Activated T-cell treated with anti-CD3 and anti-CD28 coated beads, Interleukin-2, amount 50 U/mL, for 72 hours (primary cell): ENCODE measurements around the gene IFNL3. TPM values are rescaled to one million over a fixed set of nuclear protein-coding genes. Genes with fewer than 3 reads are reported as not detected.

Source experiments
- ATAC-seq, 2 donors: fragments of 150-1000 bp; cut with Tn5 transposase; replicated peaks in 1 of 2; 2 replicates each; pipeline ENCODE4 v1.10.0; 2021; ENCODE audit warnings: moderate library complexity in 2 of 2, mild to moderate bottlenecking in 1 of 2
- DNase-seq, 2 donors: peaks; one replicate each; pipeline ENCODE4 v3.0.0; 2021 to 2022; ENCODE audit warnings: mixed read lengths in 1 of 2
- H3K27ac Mint-ChIP-seq: one replicate; pipeline ENCODE4 v1.8.0; 2022; ENCODE audit warnings: mild to moderate bottlenecking, moderate library complexity, mixed read lengths
- H3K27me3 Mint-ChIP-seq: one replicate; pipeline ENCODE4 v1.8.0; 2022; ENCODE audit warnings: low read depth, mixed read lengths
- H3K36me3 Mint-ChIP-seq, 2 donors: one replicate each; pipeline ENCODE4 v1.8.0; 2022; ENCODE audit warnings: mixed read lengths in 2 of 2, mild to moderate bottlenecking in 1 of 2; ENCODE audit not compliant: insufficient read depth in 2 of 2
- H3K4me1 Mint-ChIP-seq: one replicate; pipeline ENCODE4 v1.8.0; 2022; ENCODE audit warnings: low read depth, mixed read lengths
- H3K4me3 Mint-ChIP-seq, 2 donors: one replicate each; pipeline ENCODE4 v1.8.0; 2022; ENCODE audit warnings: mild to moderate bottlenecking in 2 of 2, mixed read lengths in 2 of 2, moderate library complexity in 2 of 2
- H3K9me3 Mint-ChIP-seq, 2 donors: one replicate each; pipeline ENCODE4 v1.8.0; 2022; ENCODE audit warnings: mixed read lengths in 2 of 2
- total RNA-seq, 2 donors: library from RNA; stranded (reverse); gene quantifications; one replicate each; pipeline ENCODE4 v1.2.3, GENCODE V29; 2022

The IFNL3 gene
- total RNA-seq, 2 donors from 2014 or later: 0.53 TPM; not detected in 1

DNA sequence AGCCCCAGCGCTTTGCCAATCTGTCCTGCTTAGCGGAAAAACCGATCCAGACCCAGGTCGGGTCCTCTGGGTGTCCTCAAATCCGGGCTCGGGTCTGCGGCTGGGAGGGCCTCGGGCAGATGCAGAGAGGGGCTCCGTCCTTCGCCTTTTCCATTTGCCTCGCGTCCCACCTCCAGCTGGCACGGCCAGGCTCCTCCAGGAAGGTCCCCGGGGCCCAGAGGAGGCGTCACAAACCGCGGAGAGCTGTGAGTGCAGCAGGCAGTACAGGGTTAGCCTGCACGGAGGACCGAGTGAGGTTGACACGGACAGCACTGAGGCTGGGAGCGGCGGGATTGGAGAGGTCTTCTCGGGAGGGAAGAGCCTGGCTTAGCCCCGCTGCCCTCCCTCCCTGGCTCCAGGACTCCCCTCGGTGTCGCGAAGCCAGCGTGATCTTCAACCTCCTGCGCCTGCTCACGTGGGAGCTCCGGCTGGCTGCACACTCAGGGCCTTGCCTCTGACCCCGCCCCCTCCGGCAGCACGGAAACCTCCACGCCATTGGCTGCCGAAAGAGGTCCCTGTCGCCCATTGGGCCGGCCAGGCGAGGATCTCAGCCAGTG, 20.6 kb upstream of the IFNL3 start:
- ATAC-seq (no peak), DNase-seq (peak in 1 of 2 donors; percentile 4)
- peaks cover 4% of the 10 kb centered on the region for H3K4me1 Mint-ChIP-seq
- no peaks in the 10 kb centered on the region for H3K9me3 Mint-ChIP-seq
- H3K27me3 Mint-ChIP-seq: peaks cover 50% of the 10 kb centered on the region
- H3K36me3 Mint-ChIP-seq: peaks cover 0 to 3% of the 10 kb centered on the region in 2 donors
- no peak overlapping the region for H3K27ac Mint-ChIP-seq
- peak overlapping the region in 1 of 2 donors; percentile 35 for H3K4me3 Mint-ChIP-seq

DNA sequence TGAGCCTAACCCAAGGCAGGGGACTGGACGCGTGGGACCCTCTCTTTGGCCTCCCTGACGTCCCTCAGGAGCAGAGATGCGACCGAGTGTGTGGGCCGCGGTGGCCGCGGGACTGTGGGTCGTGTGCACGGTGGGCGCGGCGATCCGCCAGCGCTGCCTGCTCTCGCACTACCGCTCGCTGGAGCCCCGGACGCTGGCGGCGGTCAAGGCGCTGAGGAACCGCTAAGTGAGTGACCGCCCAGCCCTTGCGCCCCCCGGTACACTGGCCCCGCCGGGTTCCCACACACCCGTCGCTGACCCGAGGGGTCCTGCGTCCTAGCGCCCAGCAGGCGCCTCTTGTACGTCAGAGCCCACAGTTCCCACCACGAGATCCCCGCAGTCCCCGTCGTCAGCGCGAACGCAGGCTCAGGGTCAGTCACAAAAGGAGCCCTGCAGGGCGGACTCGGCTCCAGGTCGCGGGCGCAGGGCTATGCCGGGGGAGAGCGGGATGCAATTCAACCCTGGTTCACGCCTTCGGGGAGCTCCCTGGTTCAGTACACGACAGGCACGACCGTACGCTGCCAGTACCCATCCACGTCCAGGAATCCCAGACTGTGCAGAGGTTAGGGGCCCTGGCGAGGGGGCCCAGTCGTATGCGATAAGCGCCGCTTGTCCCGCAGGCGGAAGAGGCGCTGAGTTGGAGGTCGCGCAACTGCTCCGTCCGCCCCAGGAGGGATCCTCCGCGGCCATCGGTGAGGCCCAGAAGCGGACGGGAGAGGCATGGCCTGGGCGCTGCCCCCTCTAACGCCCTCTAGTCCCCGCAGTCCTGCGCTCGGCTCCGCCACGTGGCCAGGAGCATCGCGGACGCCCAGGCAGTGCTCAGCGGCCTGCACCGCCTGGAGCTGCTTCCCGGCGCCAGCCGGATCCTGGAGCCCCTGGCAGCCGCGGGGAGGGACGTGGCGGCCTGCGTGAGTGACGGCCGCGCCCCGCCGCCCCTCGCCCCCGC, 19.8 kb upstream of the IFNL3 start:
- H3K4me3 Mint-ChIP-seq: peak overlapping the region in 1 of 2 donors; percentile 40
- peaks cover 46% of the 10 kb centered on the region for H3K27me3 Mint-ChIP-seq
- H3K36me3 Mint-ChIP-seq: peaks cover 0 to 3% of the 10 kb centered on the region in 2 donors
- peaks cover 4% of the 10 kb centered on the region for H3K4me1 Mint-ChIP-seq
- H3K27ac Mint-ChIP-seq: no peak overlapping the region
- ATAC-seq (no peak), DNase-seq (no peak)
- H3K9me3 Mint-ChIP-seq: no peaks in the 10 kb centered on the region

DNA sequence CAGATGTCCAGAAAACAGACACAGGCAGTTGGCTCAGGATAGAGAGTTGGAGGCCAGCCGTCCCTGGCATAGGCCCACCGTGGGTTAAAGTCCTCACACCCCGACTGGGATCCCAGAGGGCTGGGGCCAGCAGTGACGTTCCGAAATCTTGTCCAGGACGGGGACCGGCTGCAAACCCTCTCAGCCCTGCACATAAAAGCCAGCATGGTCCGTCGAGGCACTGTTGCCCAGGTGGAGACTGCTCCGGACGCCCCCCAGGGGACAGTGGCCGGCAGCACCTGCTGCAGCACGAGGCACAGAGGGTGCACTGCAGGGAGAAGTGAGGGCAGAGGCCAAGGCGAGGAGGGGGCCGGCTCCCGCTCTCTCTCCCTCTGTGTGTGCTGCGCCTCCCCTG, 19.1 kb upstream of the IFNL3 start:
- ATAC-seq (no peak), DNase-seq (no peak)
- H3K27ac Mint-ChIP-seq: no peak overlapping the region
- peaks cover 40% of the 10 kb centered on the region for H3K27me3 Mint-ChIP-seq
- H3K9me3 Mint-ChIP-seq: no peaks in the 10 kb centered on the region
- peaks cover 4% of the 10 kb centered on the region for H3K4me1 Mint-ChIP-seq
- peaks cover 0 to 3% of the 10 kb centered on the region in 2 donors for H3K36me3 Mint-ChIP-seq
- peak overlapping the region in 1 of 2 donors; percentile 21 for H3K4me3 Mint-ChIP-seq

DNA sequence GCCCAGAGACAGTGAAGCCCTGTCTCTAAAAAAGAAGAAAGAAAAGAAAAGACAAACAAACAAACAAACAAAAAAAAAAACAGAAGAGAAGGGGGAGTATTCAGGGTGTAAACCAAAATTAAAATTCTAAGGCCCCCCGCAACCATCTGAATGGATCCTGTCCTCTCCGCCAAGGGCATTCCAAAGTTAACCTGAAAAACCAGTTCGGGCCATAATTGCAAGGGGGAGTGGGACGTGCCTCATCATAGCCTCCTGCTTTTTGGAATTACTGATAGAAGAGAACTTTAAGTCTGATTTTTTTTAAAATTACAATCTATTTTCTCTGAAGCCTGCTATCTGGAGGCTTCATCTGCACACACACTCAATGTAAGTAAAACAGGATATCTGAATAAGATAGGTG, 17.7 kb upstream of the IFNL3 start:
- Mint-ChIP-seq H3K4me3 (no peak overlapping the region), H3K27me3 (peaks cover 35% of the 10 kb centered on the region), H3K36me3 (peaks cover 0 to 3% of the 10 kb centered on the region in 2 donors), H3K4me1 (peaks cover 13% of the 10 kb centered on the region), H3K27ac (no peak overlapping the region), H3K9me3 (no peaks in the 10 kb centered on the region)
- ATAC-seq (no peak), DNase-seq (no peak)

DNA sequence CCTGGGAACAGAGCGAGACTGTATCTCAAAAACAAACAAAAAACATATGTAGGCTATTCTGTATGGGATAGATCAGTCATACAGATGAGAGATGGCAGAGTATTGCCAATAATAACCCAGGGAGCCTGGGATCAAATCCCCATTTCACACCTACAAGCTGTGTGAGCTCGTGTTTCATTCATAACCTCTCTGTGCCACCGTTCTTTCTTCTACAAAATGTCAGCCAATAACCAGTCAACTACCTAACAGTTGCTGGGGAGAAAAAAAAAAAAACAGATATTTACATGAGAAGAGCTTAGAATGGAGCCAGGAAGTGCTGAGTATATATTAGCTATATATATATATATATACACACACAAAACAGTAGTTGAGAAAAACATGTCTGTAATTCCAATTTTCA, 16.9 kb upstream of the IFNL3 start:
- peaks cover 35% of the 10 kb centered on the region for H3K27me3 Mint-ChIP-seq
- ATAC-seq: no peak
- DNase-seq: no peak
- no peak overlapping the region for H3K27ac Mint-ChIP-seq
- no peak overlapping the region for H3K4me3 Mint-ChIP-seq
- peaks cover 0 to 3% of the 10 kb centered on the region in 2 donors for H3K36me3 Mint-ChIP-seq
- H3K9me3 Mint-ChIP-seq: no peaks in the 10 kb centered on the region
- H3K4me1 Mint-ChIP-seq: peaks cover 13% of the 10 kb centered on the region

DNA sequence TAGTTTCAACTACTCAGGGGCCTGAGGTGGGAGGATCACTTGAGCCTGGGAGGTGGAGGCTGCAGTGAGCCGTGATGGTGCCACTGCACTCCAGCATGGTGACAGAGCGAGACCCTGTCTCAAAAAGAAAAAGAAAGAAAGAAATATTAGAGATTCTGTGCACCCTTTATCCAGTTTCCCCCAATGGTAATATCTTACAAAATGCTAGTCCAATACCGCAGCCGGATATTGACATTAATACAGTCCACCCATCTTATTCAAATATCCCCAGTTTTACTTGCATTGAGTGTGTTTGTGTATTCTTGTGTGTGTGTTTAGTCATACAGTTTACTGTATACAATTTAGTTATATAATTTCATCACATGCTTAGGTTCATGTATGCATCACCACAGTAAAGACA, 12.4 kb upstream of the IFNL3 start:
- Mint-ChIP-seq H3K9me3 (no peaks in the 10 kb centered on the region), H3K27ac (no peak overlapping the region), H3K4me1 (peaks cover 15% of the 10 kb centered on the region), H3K4me3 (no peak overlapping the region), H3K36me3 (no peaks in the 10 kb centered on the region), H3K27me3 (peaks cover 10% of the 10 kb centered on the region)
- DNase-seq (no peak), ATAC-seq (no peak)

DNA sequence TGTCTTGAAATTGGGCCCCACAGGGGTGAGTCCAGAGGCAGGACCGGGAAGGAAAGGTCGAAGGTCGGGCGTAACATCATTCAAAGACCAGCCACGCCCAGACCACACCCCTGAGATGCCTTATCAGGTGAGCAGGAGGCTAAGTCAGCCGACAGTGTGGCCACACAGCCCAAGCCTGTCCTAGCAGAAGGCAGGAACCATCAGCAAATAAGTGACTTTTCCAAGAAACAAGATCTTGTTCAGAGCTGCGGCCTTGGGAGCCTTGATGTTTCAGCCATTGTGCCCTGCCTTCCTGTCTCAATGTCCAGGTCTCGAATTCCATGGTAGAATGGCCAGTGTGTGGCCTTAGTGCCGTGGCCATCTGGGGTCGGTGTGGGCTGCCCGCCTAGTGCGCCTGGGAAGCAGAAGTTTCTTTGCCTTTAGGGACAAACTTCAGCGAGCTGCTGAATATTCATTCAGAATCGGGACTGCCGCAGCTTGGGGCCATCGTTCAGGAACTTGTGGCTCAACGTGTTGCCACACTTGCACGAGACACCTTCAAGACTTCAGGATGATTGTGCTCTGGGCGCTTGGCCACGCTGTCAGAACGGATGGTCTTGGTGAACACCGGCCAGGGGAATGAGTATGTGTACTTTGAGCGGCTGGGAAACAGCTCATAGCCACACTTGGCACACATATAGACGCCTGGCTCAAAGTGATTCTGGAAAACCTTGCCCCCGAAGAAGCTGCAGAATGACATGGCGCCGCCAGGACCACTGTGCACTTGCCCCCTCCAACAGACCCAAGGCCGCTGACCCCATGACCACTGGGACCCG, 9.9 kb upstream of the IFNL3 start:
- ATAC-seq (no peak), DNase-seq (no peak)
- H3K4me1 Mint-ChIP-seq: peaks cover 21% of the 10 kb centered on the region
- no peaks in the 10 kb centered on the region for H3K9me3 Mint-ChIP-seq
- H3K4me3 Mint-ChIP-seq: no peak overlapping the region
- no peak overlapping the region for H3K27ac Mint-ChIP-seq
- no peaks in the 10 kb centered on the region for H3K27me3 Mint-ChIP-seq
- no peaks in the 10 kb centered on the region for H3K36me3 Mint-ChIP-seq

DNA sequence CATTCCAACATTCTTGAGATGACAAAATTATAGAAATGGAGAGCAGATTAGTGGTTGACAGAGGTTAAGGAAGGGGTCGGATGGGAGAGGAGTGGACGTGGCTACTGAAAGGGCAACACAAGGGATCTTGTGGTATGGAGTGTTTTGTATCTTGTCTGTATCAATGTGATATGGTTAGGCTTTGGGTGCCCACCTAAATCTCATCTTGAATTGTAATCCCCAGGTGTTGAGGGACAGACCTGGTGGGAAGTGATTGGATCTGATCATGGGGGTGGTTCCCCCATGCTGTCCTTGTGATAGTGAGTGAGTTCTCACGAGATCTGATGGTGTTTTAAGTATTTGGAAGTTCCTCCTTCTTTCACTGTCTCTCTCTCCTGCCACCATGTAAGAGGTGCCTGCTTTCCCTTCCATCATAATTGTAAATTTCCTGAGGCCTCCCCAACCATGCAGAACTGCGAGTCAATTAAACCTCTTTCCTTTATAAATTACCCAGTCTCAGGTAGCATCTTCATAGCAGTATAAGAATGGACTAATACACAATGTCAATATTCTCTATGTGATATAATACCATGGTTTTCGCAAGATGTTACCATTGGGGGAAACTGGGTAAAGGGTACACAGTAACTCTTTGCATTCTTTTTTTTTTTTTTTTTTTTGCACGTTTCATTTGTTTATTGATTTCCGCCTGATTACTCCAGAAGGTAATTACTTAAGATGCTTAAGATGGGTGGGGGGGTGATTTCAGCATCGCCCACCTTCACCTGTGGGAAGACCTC, 8.8 kb upstream of the IFNL3 start:
- peaks cover 20% of the 10 kb centered on the region for H3K4me1 Mint-ChIP-seq
- no peaks in the 10 kb centered on the region for H3K36me3 Mint-ChIP-seq
- no peaks in the 10 kb centered on the region for H3K9me3 Mint-ChIP-seq
- DNase-seq: no peak
- ATAC-seq: no peak
- H3K4me3 Mint-ChIP-seq: no peak overlapping the region
- no peak overlapping the region for H3K27ac Mint-ChIP-seq
- peaks cover 7% of the 10 kb centered on the region for H3K27me3 Mint-ChIP-seq

DNA sequence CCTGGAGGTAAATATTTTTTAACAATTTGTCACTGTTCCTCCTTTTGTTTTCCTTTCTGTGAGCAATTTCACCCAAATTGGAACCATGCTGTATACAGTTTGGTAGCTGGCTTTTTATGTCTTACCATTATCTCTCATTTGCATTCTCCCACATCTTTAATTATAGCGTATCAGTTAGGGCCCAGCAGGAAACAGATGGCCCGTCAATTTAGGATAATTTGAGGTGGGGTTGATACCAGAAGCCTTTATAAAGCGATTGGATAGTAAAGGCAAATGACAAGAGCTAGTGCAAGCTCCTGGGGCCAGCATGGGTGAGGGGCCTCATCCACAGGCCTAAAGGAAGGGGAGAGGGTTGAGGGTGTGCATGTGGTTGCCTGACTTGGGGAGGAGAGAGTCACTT, 7.7 kb upstream of the IFNL3 start:
- DNase-seq (no peak), ATAC-seq (no peak)
- Mint-ChIP-seq H3K9me3 (no peaks in the 10 kb centered on the region), H3K4me1 (peaks cover 12% of the 10 kb centered on the region), H3K27me3 (peaks cover 7% of the 10 kb centered on the region), H3K36me3 (no peaks in the 10 kb centered on the region), H3K27ac (no peak overlapping the region), H3K4me3 (no peak overlapping the region)

DNA sequence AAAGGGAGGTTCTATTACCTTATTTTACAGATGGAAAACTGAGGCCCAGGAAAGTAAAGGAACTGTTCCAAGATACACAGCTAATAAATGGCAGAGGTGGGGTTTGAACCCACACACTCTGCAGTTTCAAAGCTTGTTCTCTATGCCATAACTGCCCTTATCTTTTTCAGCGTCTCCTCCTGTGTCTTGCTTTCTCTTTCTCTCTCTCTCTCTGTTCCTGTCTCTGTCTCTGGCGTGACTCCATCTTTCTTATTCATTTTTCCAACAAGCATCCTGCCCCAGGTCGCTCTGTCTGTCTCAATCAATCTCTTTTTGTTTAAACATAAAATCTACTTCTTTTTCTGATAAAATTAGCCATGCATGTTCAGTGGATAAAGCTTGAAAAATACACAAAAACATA, 7.0 kb upstream of the IFNL3 start:
- H3K27ac Mint-ChIP-seq: no peak overlapping the region
- no peak for ATAC-seq
- no peaks in the 10 kb centered on the region for H3K9me3 Mint-ChIP-seq
- peaks cover 12% of the 10 kb centered on the region for H3K4me1 Mint-ChIP-seq
- H3K27me3 Mint-ChIP-seq: peaks cover 7% of the 10 kb centered on the region
- no peak for DNase-seq
- no peak overlapping the region for H3K4me3 Mint-ChIP-seq
- H3K36me3 Mint-ChIP-seq: no peaks in the 10 kb centered on the region

DNA sequence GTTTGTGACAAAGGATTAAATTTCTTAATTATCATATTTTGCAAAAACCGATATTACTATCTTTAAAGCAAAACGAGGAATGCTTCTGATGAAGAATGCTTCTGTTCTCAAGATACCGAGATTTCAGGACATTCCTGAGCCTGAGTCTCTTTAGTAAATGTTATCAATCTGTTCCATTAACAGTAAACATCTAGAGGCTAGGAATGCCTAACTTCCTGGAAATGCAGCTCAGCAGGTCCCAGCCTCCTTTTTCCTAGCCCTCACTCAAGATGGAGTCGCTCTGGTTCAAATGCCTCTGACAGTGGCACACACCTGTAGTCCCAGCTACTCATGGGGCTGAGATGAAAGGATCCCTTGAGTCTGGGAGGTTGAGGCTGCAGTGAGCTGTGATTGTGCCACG, 6.3 kb upstream of the IFNL3 start:
- ATAC-seq: no peak
- no peak for DNase-seq
- Mint-ChIP-seq H3K4me3 (no peak overlapping the region), H3K4me1 (peaks cover 12% of the 10 kb centered on the region), H3K36me3 (no peaks in the 10 kb centered on the region), H3K9me3 (no peaks in the 10 kb centered on the region), H3K27ac (no peak overlapping the region), H3K27me3 (peaks cover 7% of the 10 kb centered on the region)

DNA sequence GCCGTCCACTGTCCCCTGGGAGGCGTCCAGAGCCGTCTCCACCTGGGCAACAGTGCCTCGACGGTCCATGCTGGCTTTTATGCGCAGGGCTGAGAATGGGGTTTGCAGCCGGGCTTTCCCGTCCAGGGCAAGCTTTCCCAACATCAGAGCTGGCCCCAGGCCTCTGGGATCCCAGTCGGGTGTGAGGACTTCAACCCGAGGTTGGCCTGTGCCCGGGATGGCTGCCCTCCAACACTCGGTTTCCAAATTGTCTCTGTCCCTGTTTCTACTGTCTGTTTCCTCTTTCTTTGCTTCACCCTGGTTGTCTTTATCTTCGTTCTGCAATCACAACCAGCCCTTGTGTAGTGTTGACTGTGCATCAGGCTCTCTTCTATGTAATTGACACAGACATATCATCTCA, 4.0 kb upstream of the IFNL3 start, which contains the start of gene IFNL4:
Gene IFNL4 (minus strand): TSS at position 51 of the 400 bp plus-strand sequence.
- DNase-seq (no peak), ATAC-seq (no peak)
- H3K27me3 Mint-ChIP-seq: peaks cover 7% of the 10 kb centered on the region

More for the DNA sequence above, 4.0 kb upstream of the IFNL3 start, which contains the start of gene IFNL4:
- H3K9me3 Mint-ChIP-seq: no peaks in the 10 kb centered on the region
- H3K36me3 Mint-ChIP-seq: no peaks in the 10 kb centered on the region
- no peak within 1 kb of the TSS for H3K4me3 Mint-ChIP-seq
- peaks cover 12% of the 10 kb centered on the region for H3K4me1 Mint-ChIP-seq
- H3K27ac Mint-ChIP-seq: no peak within 1 kb of the TSS
